HG03342 (cell line): ENCODE measurements around the gene CRYL1.

ENCODE experiments used
- ATAC-seq: cut with Tn5 transposase; IDR thresholded peaks from one replicate; pipeline ENCODE4 v1.9.1; 2021; ENCODE audit warnings: mild to moderate bottlenecking, moderate library complexity; ENCODE audit not compliant: unreplicated experiment

The CRYL1 gene

DNA sequence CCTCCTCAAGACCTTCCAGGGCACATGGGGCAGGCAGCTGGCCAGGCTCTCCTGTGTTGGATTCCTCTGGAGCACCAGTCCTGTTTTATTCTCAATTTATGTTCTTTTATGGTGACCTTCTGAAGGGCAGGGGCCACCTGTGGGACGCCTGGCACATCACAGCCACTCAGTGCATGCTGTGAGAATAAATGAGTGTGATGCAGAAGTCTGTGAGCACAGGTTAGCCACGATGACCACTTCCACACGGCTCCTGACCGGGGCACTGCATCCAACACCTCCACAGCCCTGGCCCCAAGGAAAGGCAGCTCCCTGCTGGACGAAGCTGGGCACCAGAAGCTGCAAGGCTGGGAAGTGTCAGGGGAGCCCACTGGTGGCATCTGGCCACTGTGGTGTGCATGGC, 122.8 kb downstream of the CRYL1 start:
- no peak for ATAC-seq

DNA sequence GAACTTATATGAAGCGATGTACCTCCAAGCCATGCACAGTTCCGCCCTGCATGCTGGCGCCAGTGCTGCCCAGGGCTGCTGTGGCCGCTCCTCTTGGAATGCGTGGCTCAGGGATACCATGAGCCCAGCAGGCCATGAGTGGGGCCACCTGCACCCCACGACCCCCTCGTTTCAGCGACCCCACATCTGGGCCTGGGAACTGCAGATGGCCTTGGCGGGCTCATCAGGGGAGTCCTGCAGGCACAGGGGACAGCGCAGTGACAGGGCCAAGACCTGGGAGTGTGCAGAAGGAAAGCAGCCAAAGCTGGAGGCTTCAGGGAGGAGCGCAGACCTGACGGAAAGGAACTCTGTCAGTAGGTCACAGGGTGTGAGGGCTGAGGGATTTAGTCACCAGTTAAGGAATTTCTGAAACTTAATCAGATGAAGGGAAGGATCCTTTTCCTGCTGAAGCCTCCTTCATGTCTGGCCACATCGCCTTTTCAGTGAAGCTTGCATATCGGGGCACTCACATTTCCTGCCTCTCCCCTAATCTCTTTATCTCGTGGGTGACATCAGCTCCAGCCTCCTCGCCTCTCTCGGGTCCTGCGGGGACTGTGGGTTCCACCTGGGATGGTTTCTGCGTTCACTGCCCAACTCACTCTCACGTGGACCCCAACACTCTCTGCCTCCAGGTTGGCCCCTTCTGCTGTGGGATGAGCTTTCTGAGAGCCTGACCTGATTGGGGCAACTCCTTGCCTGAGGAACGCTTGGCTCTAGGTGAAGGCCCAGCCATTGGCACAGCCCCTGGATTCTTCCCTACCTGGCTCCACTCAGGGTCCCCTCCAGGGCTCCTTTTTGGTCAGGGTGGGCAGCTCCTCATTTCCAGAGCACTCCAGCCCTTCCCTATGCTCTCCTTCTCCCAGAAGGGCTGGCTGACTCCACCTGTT, 123.5 kb downstream of the CRYL1 start:
- ATAC-seq = no peak

DNA sequence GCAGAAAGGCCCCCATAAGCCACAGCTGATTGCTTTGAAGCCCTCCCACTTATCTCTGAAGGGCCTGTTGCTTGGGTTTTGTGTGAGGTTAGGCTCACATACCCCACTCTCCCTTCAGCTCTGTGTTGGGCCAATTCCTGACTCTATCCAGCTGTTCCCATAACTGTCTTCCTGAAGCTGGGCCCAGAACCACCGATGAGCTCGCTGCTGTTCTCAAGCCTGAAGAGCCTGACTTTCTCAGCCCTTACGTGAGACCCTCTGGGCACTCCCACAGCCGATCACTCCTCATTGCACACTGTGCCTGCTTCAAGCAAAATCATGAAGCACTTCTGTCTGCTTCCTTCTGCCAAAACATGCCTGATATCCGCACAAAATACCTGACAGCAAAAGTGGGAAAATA, 124.1 kb downstream of the CRYL1 start:
- no peak for ATAC-seq

DNA sequence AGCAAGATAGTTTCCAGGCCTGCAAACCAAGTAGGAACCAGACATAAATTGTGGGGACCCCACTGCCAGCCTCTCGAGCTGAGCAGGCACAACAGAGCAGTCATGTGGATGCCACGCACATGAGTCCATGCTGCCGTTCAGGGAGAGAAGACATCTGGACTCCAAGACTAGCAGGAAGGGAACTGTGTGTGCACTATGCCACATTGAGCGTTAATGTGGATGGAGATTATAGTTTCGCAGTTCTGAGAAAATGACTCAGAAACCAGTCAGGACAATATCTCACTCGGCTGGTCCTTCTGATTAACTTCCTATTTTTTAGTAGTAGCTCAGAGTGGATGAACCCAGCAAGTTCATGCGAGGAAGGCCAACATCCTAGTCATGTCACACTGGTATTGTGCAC, 124.9 kb downstream of the CRYL1 start:
- no peak for ATAC-seq

DNA sequence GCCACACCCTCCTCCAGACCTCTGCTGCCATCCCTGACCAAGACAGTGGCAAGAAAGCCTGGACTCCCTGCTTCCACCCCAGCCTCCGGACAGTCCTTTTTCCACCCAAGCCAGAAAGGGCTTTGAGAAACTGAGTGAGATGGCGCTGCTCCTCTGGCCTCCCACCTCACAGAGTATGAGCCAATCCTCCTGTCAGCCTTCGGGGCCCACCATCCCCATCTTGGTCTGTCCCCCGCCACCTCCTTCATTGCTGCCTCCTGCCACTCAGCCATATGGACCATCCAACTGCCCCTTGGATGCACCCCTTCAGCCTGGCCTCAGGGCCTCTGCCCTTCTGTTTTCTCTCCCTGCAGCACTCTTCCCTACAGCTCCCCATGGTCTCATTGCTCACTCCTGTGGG, 125.7 kb downstream of the CRYL1 start:
- no peak for ATAC-seq

DNA sequence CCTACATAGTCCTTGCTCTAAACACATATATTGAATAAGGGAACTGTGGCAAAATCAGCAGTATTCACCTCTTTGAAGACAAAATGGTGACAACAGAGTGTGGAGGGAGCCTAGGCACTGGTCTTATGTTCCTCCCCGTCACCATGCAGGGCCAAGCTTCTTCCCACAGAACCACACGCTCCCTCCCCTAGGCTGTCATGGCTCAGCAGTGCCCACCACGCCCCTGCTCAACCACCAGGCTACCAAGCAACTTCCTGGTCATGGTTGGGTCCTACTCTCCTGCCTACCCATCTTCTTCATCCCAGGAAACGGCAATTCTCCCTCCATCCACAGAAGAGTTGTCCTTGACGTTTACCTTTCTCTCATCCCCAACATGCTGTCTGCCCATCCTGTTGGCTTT, 126.1 kb downstream of the CRYL1 start:
- ATAC-seq = no peak

DNA sequence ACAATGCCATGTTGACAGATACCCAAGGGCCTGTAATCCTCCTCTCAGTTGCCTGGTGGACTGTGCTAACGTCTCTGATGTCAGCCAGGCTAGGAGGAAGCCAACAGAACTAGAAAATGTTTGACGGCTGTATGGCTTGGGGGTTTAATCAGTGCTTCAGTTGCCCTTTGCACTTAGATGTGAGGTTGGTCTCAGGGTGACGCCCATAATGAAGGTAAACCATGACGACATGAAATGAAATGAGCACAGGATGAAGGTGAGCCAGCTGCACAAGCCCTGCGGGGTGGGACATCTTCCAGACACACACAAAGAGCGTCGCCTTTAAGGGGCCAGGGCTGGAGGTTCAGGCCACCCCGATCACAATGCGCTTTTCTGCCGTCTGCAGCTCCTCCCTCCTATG, 127.2 kb downstream of the CRYL1 start:
- no peak for ATAC-seq

DNA sequence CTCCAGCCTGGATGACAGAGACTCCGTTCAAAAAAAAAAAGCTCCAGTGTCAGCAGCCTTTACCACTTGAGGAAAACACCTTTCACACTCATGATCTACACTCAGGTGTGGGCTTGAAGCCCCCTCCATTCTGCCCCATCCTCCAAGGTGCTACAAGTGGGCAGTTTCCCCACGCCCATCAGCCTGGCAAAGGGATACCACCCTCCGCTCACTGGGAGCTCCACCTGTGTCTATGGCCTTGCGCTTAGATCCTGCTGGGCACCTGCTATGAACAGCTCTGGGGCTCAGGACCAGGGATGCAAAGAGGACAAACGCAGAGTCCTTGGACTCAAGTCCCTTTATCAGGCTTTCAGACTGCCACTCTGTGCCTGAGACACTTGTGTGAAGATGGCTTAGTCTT, 127.8 kb downstream of the CRYL1 start:
- no peak for ATAC-seq

DNA sequence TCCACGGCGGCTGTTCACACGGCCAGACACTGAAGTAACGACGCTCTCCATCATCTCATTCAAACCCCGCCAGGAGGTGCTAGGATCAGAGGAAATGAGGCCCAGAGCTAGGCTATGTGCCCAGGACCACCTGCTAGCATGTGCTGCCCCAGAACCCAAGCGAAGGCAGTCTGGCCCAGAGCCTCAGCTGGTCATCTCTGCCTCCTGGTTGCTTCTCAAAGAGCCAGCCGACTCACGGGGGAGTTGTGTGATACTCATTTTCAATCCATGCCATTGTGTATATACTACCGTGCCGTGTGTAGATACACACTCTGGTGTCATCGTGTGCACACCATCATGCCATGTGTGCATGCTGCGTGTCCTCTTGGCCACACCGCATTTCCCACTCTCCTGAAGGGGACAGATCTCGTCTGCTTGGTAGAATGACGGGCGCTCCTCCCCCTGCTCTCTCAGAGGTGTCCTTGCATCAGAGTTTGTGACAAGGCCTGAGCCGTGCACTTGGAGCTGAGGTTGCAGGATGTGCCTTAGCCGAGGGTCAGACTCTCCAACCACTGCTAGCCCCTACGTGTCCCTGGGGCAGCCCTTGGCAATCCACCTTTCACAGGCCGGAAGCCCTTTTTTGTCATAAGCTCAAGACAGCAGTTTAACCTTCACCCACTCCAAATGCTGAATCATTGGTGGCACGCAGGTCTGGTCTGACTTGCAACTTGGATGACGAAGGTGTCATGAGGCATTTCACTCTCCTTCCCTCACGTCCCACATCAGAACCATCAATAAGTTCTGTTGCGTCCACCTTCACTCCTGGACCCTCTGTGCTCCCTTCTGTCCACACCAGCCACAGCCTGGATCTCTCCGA, 130.4 kb downstream of the CRYL1 start:
- ATAC-seq = no peak

DNA sequence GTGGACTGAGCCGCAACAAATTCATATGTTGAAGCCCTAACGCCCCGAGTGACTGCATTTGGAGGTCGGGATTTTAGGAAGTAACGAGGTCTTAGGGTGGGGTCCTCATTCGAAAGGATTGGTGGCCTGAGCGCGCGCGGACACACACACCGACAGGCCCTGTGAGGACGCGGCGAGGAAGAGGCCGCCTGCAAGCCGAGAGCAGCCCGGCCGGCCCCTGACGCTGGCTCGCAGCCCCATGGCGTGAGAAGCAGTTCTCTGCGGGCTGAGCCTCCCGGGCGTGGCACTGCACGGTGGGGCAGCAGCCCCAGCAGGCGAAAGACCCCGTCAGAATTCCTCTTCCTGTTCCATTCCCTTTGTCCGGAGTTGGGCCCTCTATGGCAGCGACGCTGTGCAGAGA, 131.2 kb downstream of the CRYL1 start:
- no peak for ATAC-seq

DNA sequence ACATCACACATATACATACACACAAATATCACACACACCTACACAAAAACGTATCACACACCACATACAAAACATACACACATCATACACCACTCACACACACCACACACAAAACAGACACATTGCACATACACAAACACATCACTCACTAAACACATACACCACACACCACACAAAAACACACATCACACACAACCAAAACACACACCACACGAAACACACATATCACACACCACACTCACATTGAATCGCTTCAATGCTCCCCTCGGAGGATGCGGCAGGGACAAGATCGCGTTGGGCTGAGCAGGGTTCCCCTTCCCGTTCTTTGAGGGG, 131.5 kb downstream of the CRYL1 start:
- ATAC-seq = no peak

DNA sequence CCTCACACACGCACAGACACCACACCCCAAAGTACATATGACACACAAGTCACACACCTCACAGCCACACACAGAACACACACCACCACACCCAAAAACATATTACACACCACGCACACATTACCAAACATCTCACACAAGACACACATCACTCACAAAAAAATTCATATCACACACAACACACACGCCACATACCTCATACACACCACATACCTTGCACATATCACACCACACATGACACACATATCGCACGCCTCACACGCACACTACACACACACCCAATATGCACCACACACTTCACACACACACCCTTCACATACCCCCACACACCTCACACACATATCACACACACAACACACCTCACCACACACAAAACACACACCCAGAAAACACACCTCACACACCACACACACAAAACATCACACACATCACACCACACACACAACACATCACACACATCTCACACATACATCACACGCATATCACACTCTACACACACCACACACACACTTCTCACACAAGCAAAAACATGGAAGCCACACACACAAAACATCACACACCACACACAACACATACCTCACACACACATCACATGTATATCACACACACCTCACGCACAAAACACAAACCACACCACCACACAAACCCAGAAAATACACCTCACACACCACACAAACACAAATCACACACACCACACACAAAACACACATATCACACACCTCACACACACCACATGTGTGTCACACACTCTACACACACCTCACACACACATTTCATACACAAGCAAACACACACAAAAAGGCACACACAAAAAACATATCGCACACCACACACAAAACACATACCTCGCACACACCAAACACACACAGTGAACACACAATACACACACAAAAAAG, 132.1 kb downstream of the CRYL1 start:
- ATAC-seq = no peak

DNA sequence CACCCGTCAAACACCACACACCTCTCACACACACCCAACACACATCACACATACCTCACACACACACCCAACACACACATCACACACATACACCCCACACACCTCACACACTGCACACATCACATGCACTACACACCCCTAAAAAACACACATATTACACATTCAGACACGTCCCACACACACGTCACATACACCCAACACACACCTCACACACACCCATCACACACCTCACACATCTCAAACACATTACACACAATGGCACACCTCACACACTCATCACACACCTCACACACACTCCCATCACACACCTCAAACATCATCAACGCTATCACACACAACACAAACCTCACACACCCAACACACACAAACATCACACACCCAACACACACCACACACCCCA, 133.1 kb downstream of the CRYL1 start:
- no peak for ATAC-seq

DNA sequence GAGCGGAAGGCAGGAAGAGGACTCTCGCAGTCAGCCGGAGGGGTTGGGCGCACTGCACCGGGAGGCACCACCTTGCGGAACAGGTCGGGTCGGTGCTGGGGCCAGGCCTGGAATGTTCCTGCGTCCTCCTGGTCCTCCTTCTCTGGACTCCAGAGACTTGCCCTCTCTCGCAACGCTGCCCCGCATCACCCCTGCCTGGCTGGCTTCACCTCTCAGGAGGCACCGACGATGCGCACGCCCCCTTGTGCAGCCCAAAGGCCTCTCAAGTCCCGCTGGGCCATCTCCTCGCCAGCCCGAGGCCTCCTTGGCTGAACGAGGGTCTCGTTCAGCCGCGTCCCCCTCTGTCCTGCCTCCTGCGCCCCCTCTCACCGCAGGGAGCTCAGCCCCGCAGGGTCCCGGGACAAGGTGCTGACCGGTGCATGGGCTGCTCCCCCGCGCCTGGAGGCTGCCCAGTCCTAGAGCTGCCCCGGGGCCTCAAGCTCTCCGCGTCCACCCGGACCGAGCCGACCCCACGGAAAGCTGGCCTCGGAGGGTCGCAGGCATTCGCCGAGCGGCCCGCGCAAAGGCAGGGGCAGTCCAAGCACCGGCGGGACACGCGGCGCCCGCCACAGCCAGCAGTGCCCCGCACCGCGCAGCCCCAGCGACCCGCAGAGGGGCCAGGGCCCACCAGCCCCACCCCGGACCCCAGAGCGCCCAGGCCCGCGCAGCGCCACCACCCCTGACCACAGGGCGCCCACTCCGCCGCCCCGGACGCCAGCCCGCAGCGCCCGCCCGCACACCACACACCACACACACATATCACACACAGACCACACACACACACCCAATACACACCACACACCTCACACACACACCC, 133.8 kb downstream of the CRYL1 start:
- ATAC-seq = no peak

DNA sequence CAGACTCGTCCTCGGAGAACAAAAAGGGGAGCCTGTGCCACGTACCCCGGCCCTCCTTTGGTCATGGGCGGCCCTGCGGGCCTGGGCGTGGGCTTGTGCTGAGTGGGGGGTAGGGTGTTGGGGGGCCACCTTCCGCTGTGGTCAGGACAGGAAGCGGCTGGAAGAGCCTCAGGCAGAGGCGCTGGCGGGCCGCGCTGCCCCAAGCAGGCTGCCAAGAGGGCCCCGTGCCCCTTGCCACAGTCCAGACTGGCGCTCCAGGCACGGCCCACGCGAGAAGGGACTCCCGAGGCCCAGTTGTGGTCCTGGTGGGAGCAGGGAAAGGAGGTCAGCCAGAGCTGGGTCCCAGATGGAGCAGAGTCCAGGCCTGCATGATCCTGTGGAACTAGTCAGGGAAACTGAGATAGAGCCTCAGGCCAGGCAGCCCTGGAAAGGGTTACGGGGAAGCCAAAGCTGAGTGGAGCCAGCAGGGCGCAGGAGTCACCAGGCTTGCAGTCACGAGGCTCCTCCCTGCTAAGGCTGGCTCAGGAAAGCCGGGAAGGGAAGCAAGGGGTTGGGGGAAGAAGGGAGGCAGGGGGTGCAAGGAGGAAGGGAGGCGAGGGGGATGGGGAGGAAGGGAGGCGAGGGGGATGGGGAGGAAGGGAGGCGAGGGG, 135.0 kb downstream of the CRYL1 start:
- ATAC-seq = no peak

DNA sequence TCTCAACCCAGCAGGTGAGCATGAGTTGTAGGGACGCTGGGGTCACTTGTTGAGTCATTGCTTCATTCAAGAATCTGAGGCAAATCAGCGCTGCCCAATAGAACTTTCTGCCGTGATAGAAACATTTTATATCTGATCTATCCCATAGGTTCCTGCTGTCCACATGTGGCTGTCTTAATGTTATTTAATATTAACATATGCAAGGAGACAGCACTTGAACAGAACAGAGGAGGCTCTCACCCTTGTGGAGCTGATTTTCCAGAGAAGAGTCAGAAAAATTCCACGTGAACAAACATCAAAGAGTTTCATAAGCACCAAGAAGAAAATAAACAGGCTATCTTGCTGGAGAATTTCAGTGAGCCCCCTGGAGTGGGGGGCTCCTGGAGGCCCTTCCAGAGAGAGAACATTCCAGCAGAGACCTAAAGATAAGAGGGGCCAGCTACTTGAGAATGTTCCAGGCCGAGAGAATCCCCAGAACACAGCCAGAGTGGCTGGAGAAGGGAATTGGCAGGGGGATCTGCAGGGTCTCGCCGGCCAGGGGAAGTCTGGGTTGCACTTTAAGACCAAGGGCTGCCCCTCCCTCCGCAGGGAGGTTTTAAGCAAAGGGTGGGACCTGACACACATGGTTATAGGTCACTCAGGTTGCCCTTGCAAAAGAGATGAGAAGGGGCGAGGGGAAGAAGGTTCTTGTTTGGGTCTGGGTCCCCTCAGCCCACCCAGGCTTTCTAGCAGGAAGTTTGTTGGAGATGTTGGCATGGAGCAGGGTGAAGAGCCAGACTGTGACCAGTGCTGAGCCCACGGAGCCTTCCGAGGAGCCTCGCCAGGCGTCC, 135.7 kb downstream of the CRYL1 start:
- no peak for ATAC-seq

DNA sequence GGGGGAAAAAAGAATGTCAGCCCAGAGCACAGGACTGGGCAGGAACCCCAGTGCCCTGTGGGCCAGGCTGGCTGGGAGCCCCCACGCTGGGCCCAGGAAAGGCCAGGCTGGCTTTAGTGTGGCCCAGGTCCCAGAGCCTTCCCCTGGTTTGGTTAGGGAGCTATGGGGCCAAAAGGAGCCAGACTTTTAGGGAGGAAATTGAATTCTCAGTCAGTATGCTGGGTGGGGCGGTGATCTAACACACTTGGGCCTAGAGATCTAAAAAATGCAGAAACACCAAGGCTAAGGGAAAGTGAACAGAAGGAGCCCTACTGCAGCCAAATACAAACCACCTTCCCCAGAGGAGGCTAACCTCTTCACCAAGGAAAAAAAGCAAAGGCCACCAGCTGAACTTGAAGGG, 137.5 kb downstream of the CRYL1 start:
- ATAC-seq = no peak

DNA sequence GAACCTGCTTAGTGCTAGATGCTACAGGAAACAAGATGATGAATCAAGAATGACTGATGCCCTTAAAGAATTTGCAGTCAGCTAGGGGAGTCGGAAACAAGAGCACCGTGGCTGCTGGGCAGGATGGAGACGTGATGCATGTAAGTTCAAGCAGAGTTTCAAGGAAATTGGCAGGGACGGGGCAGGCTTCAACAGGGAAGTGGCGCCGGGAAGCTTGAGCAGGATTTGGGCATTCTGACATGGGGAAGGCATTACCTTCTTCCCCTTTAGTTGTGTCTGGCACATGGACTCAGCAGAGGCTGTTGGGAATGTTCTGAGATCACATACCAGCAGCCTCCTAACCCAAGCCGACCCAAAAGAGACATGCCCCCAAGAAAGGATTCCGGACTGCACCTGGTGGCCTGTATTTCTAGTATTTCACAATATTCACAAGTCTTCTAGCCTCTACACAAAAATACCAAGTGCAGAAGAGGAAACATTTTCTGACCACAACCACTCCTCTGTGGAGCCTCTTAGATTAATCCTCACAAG, 138.2 kb downstream of the CRYL1 start:
- no peak for ATAC-seq

DNA sequence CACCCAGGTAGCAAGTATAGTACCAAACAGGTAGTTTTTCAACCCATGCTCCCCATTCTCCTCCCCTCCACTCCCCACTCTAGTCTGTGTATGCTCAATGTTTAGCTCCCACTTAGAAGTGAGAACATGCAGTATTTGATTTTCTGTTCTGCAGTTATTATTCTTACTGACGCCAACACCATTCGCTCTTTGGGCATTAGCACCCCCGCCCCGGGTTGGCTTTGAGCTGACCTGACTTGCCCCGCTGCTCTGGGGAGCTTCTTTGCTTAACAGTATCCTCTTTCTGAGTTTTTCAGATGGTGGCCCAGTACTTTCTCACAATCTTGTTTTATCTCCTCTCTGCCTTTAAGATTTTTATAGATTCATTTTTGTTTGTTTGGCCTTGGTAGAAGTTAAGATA, 138.7 kb downstream of the CRYL1 start:
- no peak for ATAC-seq
